Osteocyte (in vitro differentiated cells): ENCODE results near the gene ANKRD34B. TPM values are rescaled to one million over a fixed set of nuclear protein-coding genes. Genes with fewer than 3 reads are reported as not detected.
A peak's percentile ranks its signal among the peaks of the same experiment; 100 is the strongest.

ENCODE experiments used
- DNase-seq: peaks from one replicate; pipeline ENCODE4 v3.0.0; 2021; ENCODE audit warnings: mixed read lengths; ENCODE audit not compliant: unreplicated experiment; ENCODE audit errors: extremely low spot score
- H3K27ac Mint-ChIP-seq: one replicate; pipeline ENCODE4 v1.8.0; 2021; ENCODE audit warnings: mild to moderate bottlenecking, mixed read lengths; ENCODE audit not compliant: unreplicated experiment
- H3K27me3 Mint-ChIP-seq: one replicate; pipeline ENCODE4 v1.8.0; 2021; ENCODE audit warnings: mixed read lengths; ENCODE audit not compliant: unreplicated experiment
- H3K36me3 Mint-ChIP-seq: one replicate; pipeline ENCODE4 v1.8.0; 2021; ENCODE audit warnings: mixed read lengths; ENCODE audit not compliant: unreplicated experiment
- H3K4me1 Mint-ChIP-seq: one replicate; pipeline ENCODE4 v1.8.0; 2021; ENCODE audit warnings: mixed read lengths; ENCODE audit not compliant: unreplicated experiment
- H3K4me3 Mint-ChIP-seq: one replicate; pipeline ENCODE4 v1.8.0; 2021; ENCODE audit warnings: mild to moderate bottlenecking, moderate library complexity, mixed read lengths; ENCODE audit not compliant: unreplicated experiment
- H3K9me3 Mint-ChIP-seq: one replicate; pipeline ENCODE4 v1.8.0; 2021; ENCODE audit warnings: mixed read lengths; ENCODE audit not compliant: unreplicated experiment
- CTCF ChIP-seq: fragments of 200-600 bp; sonication (generic); IDR thresholded peaks from 2 replicates; pipeline ENCODE4 v1.5.0; 2021; ENCODE audit warnings: antibody characterized with exemption, mild to moderate bottlenecking, moderate library complexity
- total RNA-seq: library from RNA; stranded (reverse); gene quantifications from 2 replicates; pipeline ENCODE4 v1.2.1, GENCODE V29; 2021

The ANKRD34B gene
- total RNA-seq, 1 donor from 2014 or later: not detected

- Mint-ChIP-seq H3K4me3 (no peak overlapping the region), H3K9me3 (no peaks in the 10 kb centered on the region), H3K27ac (no peak overlapping the region), H3K4me1 (peaks cover 5% of the 10 kb centered on the region), H3K36me3 (no peaks in the 10 kb centered on the region), H3K27me3 (peaks cover 4% of the 10 kb centered on the region)
- DNase-seq: no peak
- TF ChIP-seq CTCF: no peak
Measured at GRCh38 chr5:80594810-80595209, 24.7 kb upstream of the ANKRD34B start.

GRCh38 chr5:80592761-80593160 lies 22.7 kb upstream of the ANKRD34B start:
- Mint-ChIP-seq H3K27ac (no peak overlapping the region), H3K9me3 (no peaks in the 10 kb centered on the region), H3K36me3 (no peaks in the 10 kb centered on the region), H3K4me3 (no peak overlapping the region), H3K27me3 (no peaks in the 10 kb centered on the region), H3K4me1 (peaks cover 5% of the 10 kb centered on the region)
- no peak for TF ChIP-seq CTCF
- no peak for DNase-seq

- H3K27ac Mint-ChIP-seq: no peak overlapping the region
- peaks cover 5% of the 10 kb centered on the region for H3K4me1 Mint-ChIP-seq
Measured at GRCh38 chr5:80592105-80592504, 22.0 kb upstream of the ANKRD34B start.

GRCh38 chr5:80591352-80591751 lies 21.3 kb upstream of the ANKRD34B start:
- H3K27ac Mint-ChIP-seq: no peak overlapping the region

More at GRCh38 chr5:80592105-80592504, 22.0 kb upstream of the ANKRD34B start:
- DNase-seq: no peak
- no peak for TF ChIP-seq CTCF
- Mint-ChIP-seq H3K36me3 (no peaks in the 10 kb centered on the region), H3K27me3 (no peaks in the 10 kb centered on the region), H3K9me3 (no peaks in the 10 kb centered on the region), H3K4me3 (no peak overlapping the region)

GRCh38 chr5:80590766-80591165 lies 20.7 kb upstream of the ANKRD34B start:
- H3K27me3 Mint-ChIP-seq: no peaks in the 10 kb centered on the region
- no peaks in the 10 kb centered on the region for H3K9me3 Mint-ChIP-seq
- H3K36me3 Mint-ChIP-seq: no peaks in the 10 kb centered on the region
- no peak overlapping the region for H3K4me3 Mint-ChIP-seq
- TF ChIP-seq CTCF: no peak
- H3K4me1 Mint-ChIP-seq: peaks cover 5% of the 10 kb centered on the region
- DNase-seq: peak; percentile 49
- no peak overlapping the region for H3K27ac Mint-ChIP-seq

More at GRCh38 chr5:80591352-80591751, 21.3 kb upstream of the ANKRD34B start:
- no peak overlapping the region for H3K4me3 Mint-ChIP-seq
- no peaks in the 10 kb centered on the region for H3K36me3 Mint-ChIP-seq
- TF ChIP-seq CTCF: no peak
- H3K27me3 Mint-ChIP-seq: no peaks in the 10 kb centered on the region
- H3K4me1 Mint-ChIP-seq: peaks cover 5% of the 10 kb centered on the region
- no peak for DNase-seq
- H3K9me3 Mint-ChIP-seq: no peaks in the 10 kb centered on the region
